HTERT RPE-1 (cell line): ENCODE data around the gene ASPSCR1.
"Not testable (repeated sequence)": the region's sequence is repeated elsewhere in the genome, so short reads cannot be mapped to it uniquely, and the experiment has no call there.

Experiments
- in situ Hi-C: fragments of 300-500 bp; cut with MboI; formaldehyde crosslinking; loops from 4 replicates; pipeline ENCODE4 v1.14.3; 2020; ENCODE audit warnings: low sequenced_read_pairs

Gene ASPSCR1

GRCh38 chr17:81941484-81942166 is 35.8 kb upstream of the ASPSCR1 start:
- in situ Hi-C loops = no loop called here

DNA sequence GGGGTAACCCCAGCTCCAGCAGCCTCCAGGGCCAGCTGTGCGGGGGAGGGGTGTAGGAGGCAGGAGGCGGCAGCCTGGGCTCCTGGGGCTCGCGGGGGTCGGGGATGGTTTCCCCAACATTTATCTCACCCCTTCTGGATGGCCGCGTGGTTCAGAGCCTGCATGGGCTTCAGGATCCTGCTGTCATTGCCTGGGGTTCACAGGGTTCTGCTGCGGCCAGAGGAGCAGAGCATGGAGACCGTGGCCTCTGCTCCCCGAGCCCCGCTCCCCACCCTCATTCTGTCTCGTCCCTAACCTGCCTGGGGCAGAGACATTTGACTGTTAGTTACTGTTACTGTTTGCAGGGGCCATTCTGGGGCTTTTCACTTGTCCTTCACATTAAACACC is 35.3 kb upstream of the ASPSCR1 start:
- in situ Hi-C loops = no loop called here

- in situ Hi-C loops = no loop called here
These were observed 32.6 kb upstream of the ASPSCR1 start for GRCh38 chr17:81944858-81945257.

DNA sequence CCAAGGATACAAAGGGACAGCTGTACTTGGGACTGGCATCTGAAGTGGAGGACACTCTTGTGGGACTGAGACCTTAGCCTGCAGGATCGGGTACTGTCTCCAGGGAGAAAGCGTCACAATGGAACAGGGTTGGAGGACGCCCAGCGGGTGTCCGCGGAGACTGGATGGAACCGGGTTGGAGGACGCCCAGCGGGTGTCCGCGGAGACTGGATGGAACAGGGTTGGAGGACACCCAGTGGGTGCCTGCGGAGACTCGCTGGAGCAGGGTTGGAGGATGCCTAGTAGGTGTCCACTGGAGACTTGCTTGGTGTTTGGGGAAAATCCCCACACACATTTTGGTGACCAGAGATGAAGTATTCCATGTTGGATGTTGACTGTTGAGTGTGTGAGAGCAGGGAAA is 30.2 kb upstream of the ASPSCR1 start, which contains the start of gene MYADML2:
TSS of gene MYADML2 (minus strand) at position 45 of the 400 bp plus-strand sequence. CDS start 5,492 bp downstream, outside the sequence.
- in situ Hi-C loops = no loop called here

DNA sequence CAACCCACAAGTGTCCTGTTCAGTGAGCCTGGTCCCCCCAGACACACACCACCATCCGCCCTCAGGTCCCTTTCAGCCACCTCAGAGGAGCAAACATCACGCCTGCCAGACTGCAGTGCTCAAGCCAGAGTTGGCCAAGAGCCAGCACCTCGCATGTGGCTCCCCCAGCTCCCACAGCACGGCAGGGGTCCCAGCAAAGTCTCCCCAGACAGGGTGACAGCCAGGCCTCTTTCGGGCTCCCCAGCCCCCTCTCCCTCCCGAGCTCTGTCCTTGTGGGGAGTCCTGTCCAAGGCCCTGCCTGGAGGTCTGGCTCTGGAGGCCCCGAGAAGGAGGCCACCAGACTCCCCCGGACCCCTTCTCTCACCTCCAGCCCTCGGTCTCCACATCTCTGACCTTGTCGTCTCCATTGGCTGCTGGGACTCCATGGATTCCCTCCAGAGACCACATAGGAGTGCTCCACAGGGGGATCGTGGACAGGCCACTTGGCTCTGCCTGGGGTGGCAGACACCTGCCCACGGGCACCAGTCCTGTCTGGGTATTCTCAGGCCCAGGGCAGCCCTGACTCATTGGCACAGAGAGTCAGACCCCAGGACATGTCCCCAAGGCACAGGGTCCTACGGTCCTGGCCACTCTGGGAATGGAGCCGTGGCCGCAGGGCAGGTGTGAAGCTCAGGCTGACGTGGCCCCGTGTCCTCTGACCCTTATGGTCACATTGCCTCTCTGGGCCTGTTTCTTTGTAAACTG is 28.6 kb upstream of the ASPSCR1 start:
- in situ Hi-C loops = no loop called here

- in situ Hi-C loops = no loop called here
These were observed 26.9 kb upstream of the ASPSCR1 start for GRCh38 chr17:81950501-81950900.

GRCh38 chr17:81951785-81952684 is 25.4 kb upstream of the ASPSCR1 start:
- in situ Hi-C loops = no loop called here

DNA sequence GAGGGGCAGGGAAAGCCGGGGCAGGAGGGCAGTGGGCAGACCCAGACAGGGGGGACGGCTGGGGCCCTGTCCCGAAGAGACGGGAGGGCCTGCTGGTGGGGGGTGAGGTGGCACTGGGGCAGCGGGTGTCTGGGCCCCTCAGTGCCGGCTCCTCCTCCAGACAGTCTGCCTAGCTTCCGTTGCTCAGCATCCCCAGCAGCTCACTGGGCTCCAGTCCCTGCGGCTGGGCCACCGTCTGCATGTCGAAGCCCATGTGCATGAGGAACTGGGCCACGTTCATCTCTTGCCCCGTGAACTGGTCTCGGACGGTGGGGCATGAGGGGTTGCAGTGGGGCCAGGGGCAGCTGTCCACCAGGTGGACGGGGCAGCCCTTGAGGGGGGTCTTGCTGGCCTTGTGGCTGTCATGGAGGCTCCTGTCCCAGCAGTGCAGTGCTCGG is 24.6 kb upstream of the ASPSCR1 start:
- in situ Hi-C loops = no loop called here

GRCh38 chr17:81953443-81953842 is 24.0 kb upstream of the ASPSCR1 start:
- in situ Hi-C loops = not testable (repeated sequence)

DNA sequence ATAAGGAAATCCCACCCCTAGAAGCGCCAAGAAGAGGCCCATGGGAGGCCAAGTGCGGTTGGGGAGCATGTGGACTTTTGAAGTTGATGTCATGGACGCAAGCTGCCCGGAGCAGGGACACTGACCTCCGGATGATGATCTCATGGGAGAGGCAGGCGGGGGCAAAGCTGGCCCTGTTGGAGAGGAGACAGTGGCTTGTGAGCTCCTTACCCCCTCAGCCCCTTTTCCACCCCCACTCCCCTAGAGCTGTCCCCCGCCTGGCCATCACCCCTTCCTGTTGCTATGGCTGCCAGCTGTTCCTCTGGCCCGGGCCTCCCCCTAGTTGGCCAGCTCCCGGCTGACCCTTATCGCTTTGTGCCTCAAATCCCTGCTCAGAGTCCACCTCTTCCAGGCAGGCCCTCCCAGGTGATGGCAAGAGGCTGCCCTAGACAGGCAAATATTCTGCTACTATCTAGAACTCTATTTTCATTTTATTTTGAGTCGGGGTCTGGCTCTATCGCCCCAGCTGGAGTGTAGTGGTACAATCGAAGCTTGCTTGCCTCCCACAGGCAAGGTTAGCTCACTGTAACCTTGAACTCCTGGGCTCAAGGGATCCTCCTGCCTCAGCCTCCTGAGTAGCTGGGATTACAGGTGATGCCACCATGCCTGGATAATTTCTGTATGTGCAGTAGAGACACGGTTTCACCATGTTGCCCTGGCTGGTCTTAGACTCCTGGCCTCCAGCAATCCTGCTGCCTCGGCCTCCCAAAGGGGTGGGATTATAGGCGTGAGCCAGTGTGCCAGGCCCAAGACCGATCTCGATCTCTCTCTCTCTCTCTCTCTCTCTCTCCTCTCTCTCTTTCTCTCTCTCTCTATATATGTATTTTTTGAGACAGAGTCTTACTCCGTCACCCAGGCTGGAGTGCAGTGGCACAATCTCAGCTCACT is 23.0 kb upstream of the ASPSCR1 start:
- in situ Hi-C loops = no loop called here

GRCh38 chr17:81955058-81955681 is 22.3 kb upstream of the ASPSCR1 start:
- in situ Hi-C loops = no loop called here

- in situ Hi-C loops = no loop called here
These were observed 21.5 kb upstream of the ASPSCR1 start for GRCh38 chr17:81955756-81956544.

DNA sequence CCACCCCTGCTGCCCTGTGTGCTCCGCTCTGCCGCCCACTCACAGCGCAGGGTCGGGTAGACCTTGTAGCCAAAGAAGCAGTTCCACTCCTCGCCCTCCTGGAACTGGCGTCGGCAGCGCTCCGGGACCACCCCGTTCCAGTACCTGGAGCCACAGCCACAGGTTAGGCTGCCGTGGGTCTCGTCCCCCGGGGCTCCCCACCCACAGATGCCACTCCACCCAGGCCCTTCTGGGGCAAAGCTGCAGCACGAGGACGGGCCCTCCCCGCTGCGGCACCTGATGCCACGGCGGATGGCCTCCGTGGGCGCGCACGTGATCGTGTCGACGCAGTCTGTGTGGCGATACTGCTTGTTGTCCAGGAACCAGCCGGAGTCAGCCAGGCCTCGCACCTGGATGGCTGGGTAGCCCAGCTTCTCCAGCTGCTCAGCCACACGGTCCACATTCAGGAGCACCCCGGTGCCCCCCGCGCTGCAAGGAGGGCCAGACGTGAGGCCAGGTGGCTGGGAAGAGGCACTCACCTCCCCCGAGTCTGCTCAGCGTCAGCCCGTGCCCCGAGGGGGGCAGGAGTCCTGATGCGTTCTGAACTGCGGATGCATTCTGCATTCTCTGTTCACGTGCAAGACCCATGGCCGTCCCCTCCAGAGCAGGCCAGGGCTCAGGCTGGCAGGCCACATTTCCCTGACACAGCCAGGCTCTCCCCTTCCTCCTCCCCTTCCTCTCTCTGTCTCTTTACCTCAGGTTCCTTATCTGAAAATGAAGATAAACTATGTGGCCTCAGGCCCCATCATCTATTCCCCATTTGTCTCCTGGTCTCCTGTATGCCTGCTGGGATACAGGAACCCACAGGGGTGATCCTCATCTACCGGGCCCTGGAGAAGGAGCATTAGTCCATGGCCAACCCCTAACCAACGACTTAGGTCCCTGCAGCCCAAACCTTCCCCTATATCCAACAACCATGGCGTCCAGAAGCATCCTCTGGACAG is 20.5 kb upstream of the ASPSCR1 start:
- in situ Hi-C loops = no loop called here

GRCh38 chr17:81957691-81958432 is 19.6 kb upstream of the ASPSCR1 start:
- in situ Hi-C loops = no loop called here

- in situ Hi-C loops = no loop called here
These were observed 18.6 kb upstream of the ASPSCR1 start for GRCh38 chr17:81958633-81959342.

- in situ Hi-C loops = no loop called here
These were observed 17.9 kb upstream of the ASPSCR1 start for GRCh38 chr17:81959362-81960129.
